ENCODE data around the gene MMP3. TPM values are rescaled to one million over a fixed set of nuclear protein-coding genes. Genes with fewer than 3 reads are reported as not detected.
"Not testable (repeated sequence)": the region's sequence is repeated elsewhere in the genome, so short reads cannot be mapped to it uniquely, and the experiment has no call there.

MMP3 gene
- total and polyA plus RNA-seq, 2 experiments from 2014 or later, result 0.93 to 0.97 TPM

GRCh38 chr11:102874852-102875251 lies 31.4 kb upstream of the MMP3 start, which contains the start of gene MMP12:
MMP12 (minus strand) TSS chr11:102874982; CDS start chr11:102874937, 45 bp downstream.
- no peaks in the 10 kb centered on the region for H3K9me2 ChIP-seq (replicated peaks; ENCODE audit: insufficient read depth)
- H3K36me3 ChIP-seq (replicated peaks; ENCODE audit: insufficient read depth, low read depth), result no peaks in the 10 kb centered on the region
- H3K4me2 ChIP-seq, result no peak within 1 kb of the TSS
- H3K9me3 ChIP-seq (ENCODE audit: low read depth), result no peaks in the 10 kb centered on the region
- 81% methylated on average over 4 of the region's 4 CpGs for WGBS (ENCODE audit: low lambda C conversion rate, missing lambda C conversion rate)
- H2AFZ ChIP-seq, result no peak within 1 kb of the TSS
- H4K20me1 ChIP-seq (ENCODE audit: insufficient read depth, poor library complexity, severe bottlenecking), result no peaks in the 10 kb centered on the region
- H3K4me1 ChIP-seq (ENCODE audit: insufficient read depth), result no peaks in the 10 kb centered on the region
- TF ChIP-seq EZH2 (IDR thresholded peaks at IDR 0.05; ENCODE audit: borderline replicate concordance), result no peak
- no peak for TF ChIP-seq EZH2phosphoT487 (IDR thresholded peaks at IDR 0.05; ENCODE audit: low read depth, severe bottlenecking, unreplicated experiment)
- TF ChIP-seq CTCF (IDR thresholded peaks at IDR 0.05; ENCODE audit: poor library complexity), result no peak
- no peak within 1 kb of the TSS for H3K4me3 ChIP-seq
- DNase-seq (ENCODE audit: low spot score), result no peak
- no peaks in the 10 kb centered on the region for H3K27me3 ChIP-seq
- no peaks in the 10 kb centered on the region for H3K79me2 ChIP-seq
- H3K27ac ChIP-seq, result no peak within 1 kb of the TSS

- not testable (repeated sequence) for H3K4me1 ChIP-seq (ENCODE audit: insufficient read depth); H3K27ac ChIP-seq
- WGBS (ENCODE audit: low lambda C conversion rate, missing lambda C conversion rate), result 86% methylated on average over 8 of the region's 8 CpGs
These were observed 26.1 kb upstream of the MMP3 start for GRCh38 chr11:102869354-102869964.

GRCh38 chr11:102868339-102868738 lies 24.9 kb upstream of the MMP3 start:
- Histone ChIP-seq H3K27ac (no peak overlapping the region), H3K4me2 (no peak overlapping the region), H4K20me1 (ENCODE audit: insufficient read depth, poor library complexity, severe bottlenecking) (no peaks in the 10 kb centered on the region), H3K4me1 (ENCODE audit: insufficient read depth) (peaks cover 5% of the 10 kb centered on the region), H3K4me3 (no peak overlapping the region), H3K79me2 (no peaks in the 10 kb centered on the region), H3K9me3 (ENCODE audit: low read depth) (no peaks in the 10 kb centered on the region), H3K9me2 (replicated peaks; ENCODE audit: insufficient read depth) (no peaks in the 10 kb centered on the region), H3K27me3 (no peaks in the 10 kb centered on the region), H2AFZ (no peak overlapping the region), H3K36me3 (replicated peaks; ENCODE audit: insufficient read depth, low read depth) (no peaks in the 10 kb centered on the region)
- DNase-seq (ENCODE audit: low spot score), result no peak
- WGBS (ENCODE audit: low lambda C conversion rate, missing lambda C conversion rate), result 59% methylated on average over 3 of the region's 3 CpGs
- TF ChIP-seq EZH2 (IDR thresholded peaks at IDR 0.05; ENCODE audit: borderline replicate concordance) (no peak), EZH2phosphoT487 (IDR thresholded peaks at IDR 0.05; ENCODE audit: low read depth, severe bottlenecking, unreplicated experiment) (no peak), CTCF (IDR thresholded peaks at IDR 0.05; ENCODE audit: poor library complexity) (no peak)

More at GRCh38 chr11:102869354-102869964, 26.1 kb upstream of the MMP3 start:
- DNase-seq (ENCODE audit: low spot score); H3K79me2 ChIP-seq; H3K4me3 ChIP-seq; H3K27me3 ChIP-seq; H2AFZ ChIP-seq; H3K9me2 ChIP-seq (replicated peaks; ENCODE audit: insufficient read depth); H3K4me2 ChIP-seq; H4K20me1 ChIP-seq (ENCODE audit: insufficient read depth, poor library complexity, severe bottlenecking); H3K36me3 ChIP-seq (replicated peaks; ENCODE audit: insufficient read depth, low read depth); H3K9me3 ChIP-seq (ENCODE audit: low read depth): not testable (repeated sequence)

GRCh38 chr11:102864724-102865123 lies 21.3 kb upstream of the MMP3 start:
- Histone ChIP-seq H3K27ac (peak overlapping the region; percentile 18), H3K9me3 (ENCODE audit: low read depth) (no peaks in the 10 kb centered on the region), H3K9me2 (replicated peaks; ENCODE audit: insufficient read depth) (no peaks in the 10 kb centered on the region), H2AFZ (no peak overlapping the region), H3K36me3 (replicated peaks; ENCODE audit: insufficient read depth, low read depth) (no peaks in the 10 kb centered on the region), H3K4me2 (no peak overlapping the region), H3K4me3 (no peak overlapping the region), H3K27me3 (no peaks in the 10 kb centered on the region), H3K4me1 (ENCODE audit: insufficient read depth) (peaks cover 5% of the 10 kb centered on the region), H3K79me2 (no peaks in the 10 kb centered on the region), H4K20me1 (ENCODE audit: insufficient read depth, poor library complexity, severe bottlenecking) (no peaks in the 10 kb centered on the region)
- TF ChIP-seq EZH2 (IDR thresholded peaks at IDR 0.05; ENCODE audit: borderline replicate concordance) (no peak), EZH2phosphoT487 (IDR thresholded peaks at IDR 0.05; ENCODE audit: low read depth, severe bottlenecking, unreplicated experiment) (no peak), CTCF (IDR thresholded peaks at IDR 0.05; ENCODE audit: poor library complexity) (no peak)
- DNase-seq (ENCODE audit: low spot score), result no peak
- WGBS (ENCODE audit: low lambda C conversion rate, missing lambda C conversion rate), result 91% methylated on average over 1 of the region's 1 CpG

Measured in hepatocyte (in vitro differentiated cells).